GM18520 (cell line): ENCODE results near the gene NAP1L4.
"Not testable (repeated sequence)": the region's sequence is repeated elsewhere in the genome, so short reads cannot be mapped to it uniquely, and the experiment has no call there.

Experiments used
- ATAC-seq: cut with Tn5 transposase; IDR thresholded peaks from one replicate; pipeline ENCODE4 v1.9.1; 2021; ENCODE audit not compliant: unreplicated experiment

Gene NAP1L4

DNA sequence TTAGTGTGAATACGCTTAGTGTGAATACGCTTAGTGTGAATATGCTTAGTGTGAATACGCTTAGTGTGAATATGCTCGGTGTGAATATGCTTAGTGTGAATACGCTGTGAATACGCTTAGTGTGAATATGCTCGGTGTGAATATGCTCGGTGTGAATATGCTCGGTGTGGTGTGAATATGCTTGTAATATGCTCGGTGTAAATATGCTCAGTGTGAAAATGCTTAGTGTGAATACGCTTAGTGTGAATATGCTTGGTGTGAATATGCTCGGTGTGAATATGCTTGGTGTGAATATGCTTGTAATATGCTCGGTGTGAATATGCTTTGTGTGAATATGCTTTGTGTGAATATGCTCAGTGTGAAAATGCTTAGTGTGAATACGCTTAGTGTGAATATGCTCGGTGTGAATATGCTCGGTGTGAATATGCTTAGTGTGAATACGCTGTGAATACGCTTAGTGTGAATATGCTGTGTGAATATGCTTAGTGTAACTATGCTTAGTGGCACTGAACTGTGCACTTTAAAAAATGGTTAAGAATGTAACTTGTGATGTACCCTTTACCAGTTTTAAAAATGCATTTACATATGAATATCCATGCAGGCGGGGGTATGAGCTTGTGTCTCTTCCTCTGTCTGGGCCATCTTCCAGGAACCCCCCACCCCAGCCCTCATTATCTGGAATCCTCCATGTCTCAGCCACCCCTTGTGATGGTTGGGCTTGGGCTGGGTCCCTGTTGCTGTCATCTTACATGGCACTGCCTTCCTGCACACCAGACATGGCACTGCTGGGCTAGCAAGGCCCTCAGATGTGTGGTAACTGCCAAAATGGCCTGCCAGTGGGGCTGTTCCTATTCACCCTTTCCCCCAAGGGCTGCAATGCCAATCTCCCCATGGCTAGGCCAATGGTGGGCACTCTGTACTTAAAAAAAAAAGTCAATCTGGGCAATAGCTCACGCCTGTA lies 53.4 kb downstream of the NAP1L4 start:
- not testable (repeated sequence) for ATAC-seq

DNA sequence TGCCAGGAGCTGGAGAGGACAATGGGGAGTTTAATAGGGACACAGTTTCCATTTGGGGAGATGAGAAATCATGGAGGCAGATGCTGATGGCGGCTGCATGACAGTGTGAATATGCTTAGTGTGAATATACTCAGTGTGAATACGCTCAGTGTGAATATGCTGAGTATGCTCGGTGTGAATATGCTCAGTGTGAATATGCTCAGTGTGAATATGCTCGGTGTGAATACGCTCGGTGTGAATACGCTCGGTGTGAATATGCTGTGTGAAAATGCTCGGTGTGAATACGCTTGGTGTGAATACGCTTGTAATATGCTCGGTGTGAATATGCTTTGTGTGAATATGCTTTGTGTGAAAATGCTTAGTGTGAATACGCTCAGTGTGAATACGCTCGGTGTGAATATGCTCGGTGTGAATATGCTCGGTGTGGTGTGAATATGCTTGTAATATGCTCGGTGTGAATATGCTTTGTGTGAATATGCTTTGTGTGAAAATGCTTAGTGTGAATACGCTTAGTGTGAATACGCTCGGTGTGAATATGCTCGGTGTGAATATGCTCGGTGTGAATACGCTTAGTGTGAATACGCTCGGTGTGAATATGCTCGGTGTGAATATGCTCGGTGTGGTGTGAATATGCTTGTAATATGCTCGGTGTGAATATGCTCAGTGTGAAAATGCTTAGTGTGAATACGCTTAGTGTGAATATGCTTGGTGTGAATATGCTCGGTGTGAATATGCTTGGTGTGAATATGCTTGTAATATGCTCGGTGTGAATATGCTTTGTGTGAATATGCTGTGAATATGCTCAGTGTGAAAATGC lies 54.3 kb downstream of the NAP1L4 start:
- ATAC-seq, result not testable (repeated sequence)

DNA sequence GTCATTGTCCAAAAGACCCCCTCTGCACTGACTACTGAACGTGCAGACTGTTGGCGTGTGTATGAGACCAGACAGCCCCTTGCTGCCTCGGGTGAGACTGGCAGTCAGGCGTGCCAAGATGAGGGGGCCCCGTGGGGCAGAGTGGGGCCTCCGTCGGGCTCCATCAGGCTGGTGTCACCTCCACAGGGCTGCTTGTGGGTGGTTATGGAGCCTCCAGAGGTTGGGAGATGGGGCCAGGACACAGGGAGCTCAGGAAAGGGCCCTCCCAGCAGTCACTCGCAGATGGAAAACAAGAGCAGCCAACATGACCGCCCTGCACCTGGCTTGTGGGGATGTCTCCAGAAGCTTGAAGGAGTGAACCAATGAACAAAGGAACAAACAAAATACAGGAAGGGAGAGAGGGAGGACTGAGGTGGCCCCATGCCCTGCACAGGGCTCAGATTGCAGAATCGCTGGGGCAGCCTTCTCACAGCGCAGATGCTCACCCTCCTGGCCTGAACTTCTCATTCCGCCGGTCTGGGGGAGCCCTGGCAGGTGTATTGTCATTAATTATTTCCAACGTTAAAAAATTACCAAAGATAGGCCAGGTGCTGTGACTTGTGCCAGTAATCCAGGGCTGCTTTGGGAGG lies 57.4 kb downstream of the NAP1L4 start:
- no peak for ATAC-seq

DNA sequence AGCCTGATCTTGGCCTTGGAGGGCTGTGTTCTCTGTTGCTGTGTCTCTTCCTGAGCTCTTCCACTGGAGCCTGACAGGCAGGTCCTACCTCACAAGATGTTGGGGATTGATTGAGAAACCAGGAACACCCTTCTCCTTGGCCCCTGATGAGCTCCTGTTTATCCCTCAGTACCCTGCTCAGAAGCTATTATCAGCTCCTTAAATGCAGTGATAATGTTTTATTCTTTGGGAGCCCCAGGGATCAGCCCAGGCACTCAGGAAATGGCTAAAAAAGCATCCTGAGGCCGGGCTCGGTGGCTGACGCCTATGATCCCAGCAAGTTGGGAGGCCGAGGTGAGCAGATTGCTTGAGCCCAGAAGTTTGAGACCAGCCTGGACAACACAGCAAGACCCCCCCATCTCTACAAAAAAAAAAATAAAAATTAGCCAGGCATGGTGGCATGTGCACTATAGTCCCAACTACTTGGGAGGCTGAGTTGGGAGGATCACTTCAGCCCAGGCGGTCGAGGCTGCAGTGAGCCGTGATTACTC lies 58.0 kb downstream of the NAP1L4 start:
- ATAC-seq, result no peak

DNA sequence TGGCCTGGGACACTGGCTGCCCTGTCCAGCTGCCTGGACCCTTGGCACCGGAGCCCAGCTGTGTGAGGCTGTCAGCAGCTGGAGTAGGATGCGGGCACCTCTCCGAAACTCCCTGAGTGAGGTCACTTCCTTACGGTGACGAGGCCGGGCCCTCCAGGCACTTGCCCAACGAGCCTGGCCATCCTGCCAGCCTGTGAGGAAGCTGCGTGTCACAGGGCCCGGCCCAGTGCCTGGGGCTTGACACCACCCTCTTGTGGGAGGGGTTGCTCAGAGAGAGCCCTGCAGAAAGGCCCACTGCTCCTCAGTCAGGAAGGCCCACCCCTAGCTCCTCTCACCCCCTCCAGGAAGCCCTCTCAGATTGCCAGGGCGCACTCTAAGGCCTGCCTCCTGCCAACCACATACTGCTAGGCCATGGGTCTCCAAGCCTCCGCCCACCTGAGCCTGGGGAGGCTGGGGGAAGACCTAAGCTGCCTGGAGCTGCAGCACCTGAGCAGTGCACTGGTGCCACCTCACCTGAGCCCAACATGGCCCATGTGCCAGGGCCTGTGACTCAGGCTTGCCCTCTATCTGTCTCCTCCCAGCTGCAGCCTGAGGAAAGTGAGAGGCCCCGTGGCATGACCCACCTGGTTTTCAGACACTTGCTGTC lies 58.6 kb downstream of the NAP1L4 start:
- no peak for ATAC-seq

DNA sequence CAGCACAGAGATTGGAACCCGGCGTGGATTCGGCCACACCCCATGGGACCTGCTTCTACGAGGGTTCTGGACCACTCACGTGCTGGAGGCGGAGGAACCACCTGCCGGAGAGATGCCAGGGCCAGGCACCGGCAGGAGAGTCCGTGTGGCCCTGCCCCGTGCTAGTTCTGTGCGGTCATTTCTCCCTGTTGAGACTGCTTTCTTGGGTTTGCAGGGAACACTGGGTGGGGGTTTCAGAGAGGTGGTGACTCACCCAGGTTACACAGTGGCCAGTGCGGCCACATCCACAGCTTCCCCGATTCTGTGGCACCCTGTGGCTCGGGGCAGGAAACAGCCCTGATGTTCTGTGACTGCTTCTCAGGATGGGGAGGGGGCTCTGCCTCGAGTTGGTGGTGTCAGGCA lies 59.3 kb downstream of the NAP1L4 start:
- ATAC-seq, result no peak

DNA sequence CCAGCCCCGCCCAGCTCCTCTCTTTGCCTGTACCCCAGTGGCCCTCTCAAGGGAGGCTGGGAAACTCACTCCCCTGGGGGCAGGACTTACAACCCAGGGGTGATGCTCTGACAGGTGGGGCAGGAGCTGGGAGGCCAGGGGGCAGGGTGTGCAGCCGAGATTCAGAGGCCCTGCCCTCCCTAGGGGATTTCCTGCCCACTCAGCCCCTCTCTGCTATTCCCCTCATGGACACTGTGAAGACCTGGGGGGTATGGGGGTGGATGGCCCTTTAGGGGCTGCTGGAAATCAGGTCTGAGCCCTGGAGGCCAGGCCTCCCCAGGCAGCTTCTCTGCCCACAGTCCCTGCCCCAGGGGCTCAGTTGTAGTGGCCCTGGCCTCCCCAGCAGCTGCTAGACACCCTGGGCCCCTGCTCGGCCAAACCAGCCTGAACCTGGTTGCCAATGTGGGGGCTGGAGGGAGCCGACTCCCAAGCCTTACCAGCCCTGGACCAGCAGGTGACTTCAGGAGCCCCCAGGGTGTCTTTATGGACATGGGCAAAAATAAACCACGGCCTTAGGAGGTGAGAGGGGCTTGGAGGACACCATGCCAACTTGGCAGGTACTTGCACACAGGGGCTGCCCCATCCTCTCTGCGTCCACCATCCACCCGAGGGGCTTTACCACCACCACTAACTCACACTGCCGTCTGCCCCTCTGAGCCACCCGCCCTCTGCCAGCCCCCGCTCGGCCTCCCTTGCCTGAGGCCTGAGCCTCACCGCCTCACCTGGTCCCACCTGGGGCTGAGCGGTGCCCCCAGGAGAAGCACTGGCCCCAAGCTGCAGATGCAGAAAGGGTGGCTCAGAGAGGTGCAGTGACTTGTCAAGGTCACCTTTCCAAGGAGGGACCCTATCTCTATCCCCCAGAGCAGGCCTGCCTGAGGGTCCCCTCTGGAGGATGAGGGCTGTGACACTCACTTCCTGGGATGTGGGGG lies 60.1 kb downstream of the NAP1L4 start:
- ATAC-seq, result no peak

DNA sequence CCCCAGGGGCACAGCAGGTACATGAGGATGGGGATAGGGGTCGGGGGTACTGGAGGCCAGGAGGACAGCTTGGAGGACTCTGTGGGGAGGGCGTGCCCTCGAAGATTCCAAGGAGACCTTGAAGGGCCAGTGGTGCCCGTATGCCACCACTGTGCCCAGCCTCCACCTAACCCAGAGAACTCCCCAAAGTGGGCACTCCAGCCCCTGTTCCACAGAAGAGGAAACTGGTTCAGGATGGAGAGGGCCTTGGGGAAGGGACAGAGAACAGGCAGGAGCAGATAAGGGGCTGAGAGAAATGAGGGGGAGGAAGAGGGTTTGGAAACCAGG lies 60.7 kb downstream of the NAP1L4 start:
- no peak for ATAC-seq

DNA sequence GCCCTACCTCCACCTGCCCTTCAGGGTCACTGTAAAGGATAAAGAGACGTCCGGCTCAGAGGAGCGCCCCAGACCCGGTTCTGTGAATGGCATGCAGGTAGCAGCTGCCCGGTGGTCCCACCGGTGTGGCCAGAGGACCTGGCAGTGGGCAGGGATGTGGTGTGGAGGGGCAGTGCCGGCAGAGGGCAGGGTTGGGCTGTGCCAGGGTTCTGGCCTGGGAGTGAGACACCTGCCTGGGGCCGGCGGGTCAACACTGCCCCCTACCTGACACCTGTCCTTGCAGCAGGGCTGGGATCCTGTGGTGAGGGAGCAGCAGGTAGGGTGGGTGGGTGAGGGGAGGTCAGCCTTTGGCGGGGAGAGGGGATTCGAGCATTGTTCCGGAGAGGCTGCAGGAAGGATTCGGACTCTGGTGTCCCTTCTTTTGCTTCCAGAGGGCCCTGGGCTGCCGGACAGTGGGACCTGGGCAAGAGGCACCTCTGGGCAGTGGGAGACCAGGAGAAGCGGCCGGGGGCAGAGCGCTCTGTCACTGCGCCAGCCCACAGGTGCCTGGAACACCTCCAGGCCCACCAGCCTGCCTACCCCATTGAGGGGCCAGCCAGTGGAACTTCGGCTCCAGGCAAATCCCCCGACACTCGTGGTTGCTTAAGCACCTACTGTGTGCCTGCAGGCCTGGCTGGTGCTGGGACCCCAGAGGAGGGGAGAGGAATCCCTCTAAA lies 61.3 kb downstream of the NAP1L4 start:
- ATAC-seq, result no peak

DNA sequence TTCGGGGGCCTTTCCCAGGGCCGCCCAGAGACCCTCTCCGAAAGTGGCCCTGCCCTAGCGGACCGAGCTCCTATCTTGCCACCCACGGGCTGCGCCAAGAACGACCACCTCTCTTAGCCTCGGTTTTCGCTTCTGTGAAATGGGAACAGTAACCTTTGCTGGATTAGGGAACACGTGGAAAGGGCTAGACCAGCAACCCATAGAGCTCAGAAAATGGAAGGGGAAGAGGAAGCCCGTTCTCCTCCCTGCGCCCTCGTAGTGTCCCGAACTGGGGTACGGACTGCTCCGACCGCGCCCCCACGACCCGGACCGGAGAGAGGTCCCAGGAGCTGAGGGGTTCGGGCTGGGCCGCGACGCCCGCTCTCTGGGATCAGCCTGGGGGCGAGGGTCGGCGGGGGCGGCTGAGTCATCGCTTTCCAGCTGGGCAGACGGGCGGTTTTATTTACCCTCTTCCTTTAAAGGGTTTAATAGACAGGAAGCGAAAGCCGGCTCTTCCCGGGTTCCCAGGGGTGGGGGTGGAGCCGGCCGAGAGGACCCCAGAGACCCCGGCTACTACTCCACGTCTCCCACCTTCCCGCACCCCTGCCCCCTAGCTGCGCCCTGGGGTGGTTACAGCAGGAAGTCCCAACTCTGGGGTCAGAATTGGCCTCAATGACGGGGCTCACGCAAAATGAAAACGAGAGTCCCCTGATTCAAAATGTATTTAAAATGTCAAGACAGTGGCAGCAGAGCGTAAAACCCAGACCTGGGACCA lies 62.0 kb downstream of the NAP1L4 start:
- no peak for ATAC-seq

DNA sequence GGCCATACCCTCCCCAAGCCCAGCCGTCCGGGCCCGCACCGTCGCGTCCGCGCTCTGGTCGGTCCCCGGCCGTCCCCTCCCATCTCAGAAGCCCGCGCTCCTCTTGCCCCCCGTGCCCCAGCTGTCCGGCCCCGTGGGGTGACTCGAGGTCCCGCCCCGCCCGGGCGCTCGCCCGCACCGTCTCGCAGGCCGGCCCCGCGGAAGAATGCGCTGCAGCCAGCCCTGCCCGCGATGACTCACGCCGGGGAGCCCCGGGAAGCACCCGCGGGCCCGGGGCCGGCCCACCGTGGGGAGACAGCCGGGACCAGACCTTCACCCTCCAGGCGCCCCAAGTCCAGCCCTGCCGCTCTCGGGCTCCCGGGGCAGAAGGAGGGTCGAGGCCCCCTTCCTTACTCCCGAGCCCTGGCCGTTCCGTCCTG lies 62.6 kb downstream of the NAP1L4 start:
- no peak for ATAC-seq

DNA sequence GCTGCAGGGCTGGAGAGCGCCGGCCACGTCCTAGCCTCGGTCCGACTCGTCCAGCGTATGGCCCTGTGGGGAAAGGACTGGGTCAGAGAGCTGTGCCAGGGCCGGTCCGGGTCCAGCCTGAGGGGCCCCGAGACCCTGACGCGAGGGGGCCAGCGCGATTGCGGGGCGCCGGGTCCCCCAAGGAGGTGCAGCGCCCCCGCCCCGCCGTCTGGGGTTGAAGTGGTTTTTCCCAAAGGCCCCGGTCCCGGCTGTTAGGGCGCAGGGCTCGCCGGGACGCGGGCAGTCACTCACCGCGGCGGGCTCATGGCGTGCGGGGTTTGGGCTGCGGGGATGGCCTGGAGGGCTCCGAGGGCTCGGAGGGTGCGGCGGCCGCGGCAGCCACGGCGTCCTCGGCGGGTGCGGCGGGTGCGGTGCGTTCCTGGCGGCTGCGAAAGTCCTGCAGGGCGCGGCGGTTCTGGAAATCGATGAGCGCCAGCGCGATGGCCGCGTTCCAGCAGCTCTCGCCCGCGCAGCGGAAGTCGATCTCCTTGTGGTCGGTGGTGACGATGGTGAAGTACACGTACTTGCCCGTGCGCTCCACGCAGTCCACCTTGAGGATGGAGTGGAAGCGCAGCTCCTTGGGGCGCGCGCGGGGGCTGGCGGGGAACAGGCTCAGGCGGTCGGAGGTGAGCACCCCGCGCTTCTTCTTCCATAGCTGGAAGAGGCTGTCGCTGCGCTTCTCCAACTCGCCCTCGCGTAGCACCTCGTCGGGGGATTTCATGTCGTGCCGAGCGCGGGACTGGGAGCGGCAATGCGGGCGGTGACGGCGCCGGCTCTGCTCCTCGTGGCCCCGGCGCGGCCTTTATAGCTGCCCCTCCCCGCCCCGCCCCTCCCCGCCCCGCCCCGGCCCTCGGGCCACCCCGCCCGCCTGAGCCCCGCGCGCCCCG lies 63.3 kb downstream of the NAP1L4 start, which contains the start of gene PHLDA2:
Gene PHLDA2, minus strand, starts transcription at position 816 of the 926 bp plus-strand sequence. Its CDS starts 56 bp downstream, at position 760.
- ATAC-seq, result no peak

DNA sequence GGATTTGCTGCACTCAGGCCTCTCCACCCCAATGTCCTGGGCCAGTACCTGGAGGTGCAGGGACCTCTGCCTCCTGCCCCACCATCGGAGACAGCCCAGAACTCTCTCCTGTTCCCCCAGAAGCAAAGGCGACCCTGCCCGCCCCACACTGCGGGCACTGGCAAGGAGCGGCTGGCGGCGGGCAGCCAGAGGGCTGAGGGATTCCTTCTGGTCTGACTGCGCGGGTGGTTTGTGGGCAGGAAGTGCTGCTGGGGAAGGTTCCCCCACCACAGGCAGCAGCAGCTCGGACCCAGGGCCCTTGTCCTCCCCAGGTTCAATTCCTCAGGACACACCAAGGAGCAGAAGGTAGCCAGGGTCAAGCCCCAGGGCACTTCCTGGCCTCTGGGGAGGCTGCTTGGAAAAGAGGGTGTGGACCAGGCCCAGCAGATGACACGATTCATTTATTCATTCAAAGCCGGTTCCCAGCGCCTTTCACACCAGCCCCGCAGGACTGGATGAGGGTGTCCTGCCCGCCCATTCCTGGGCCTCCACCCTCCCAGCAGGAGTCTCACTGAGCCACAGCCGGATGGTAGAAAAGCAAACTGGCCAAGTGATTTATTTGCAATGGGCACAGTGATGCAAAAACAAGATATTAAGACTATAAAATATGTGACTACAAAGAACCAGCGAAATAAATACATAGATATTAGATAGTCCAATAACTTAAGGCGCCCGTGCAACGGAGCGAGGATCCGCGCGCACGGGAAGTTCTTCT lies 64.1 kb downstream of the NAP1L4 start:
- no peak for ATAC-seq

DNA sequence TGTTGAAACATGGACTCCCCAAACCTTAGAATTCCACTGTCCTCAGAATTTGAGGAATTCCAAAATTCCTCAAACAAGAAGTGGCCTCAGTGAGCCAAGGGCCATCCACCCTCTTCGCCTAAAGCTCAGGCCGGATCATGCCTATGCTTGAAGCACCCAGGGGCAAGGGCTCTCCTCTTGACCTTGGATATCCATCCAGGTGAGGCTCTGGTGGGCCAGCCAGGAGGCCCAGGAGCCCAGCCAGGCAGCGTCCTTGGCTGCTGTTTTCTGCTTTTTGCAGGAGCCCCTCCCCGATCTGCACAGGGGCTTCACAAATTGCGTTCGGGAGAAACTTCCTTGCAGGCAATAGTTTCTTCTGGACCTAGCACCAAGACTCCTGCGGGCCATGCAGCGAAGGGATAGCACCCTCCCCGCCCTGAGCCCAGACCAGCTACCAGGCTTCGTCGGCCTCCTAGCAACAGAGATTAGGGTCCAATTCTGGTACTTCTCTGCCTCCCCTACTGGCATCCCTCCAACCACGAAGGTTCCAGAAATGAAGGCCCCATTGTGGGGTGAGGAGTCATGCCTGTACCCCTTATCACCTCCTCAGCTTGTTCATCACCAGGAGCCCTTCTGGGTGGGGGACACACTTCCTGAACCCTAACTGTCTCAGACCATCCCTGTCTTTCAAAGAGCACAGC lies 64.9 kb downstream of the NAP1L4 start:
- no peak for ATAC-seq

DNA sequence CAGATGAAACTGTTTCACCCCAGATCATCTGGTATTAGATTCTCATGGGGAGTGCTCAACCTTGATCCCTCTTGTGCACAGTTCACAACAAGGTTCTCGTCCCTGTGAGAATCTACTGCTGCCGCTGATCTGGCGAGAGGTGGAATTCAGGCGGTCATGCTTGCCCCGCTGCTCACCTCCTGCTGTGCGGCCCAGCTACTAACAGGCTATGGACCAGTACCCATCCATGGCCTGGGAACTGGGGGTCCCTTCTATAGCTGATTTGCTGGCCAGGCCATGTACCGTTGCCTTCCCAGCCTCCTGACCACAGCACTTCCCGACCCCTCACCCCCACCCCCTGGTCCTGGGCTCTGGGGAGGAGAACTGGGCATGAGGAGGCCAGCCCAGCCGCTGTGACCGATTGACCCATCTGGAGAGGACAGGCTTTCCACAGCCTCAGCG lies 65.5 kb downstream of the NAP1L4 start:
- no peak for ATAC-seq
